Renal cortex interstitium (tissue), 11 donors: ENCODE data around the gene MRRF. TPM values are rescaled to one million over a fixed set of nuclear protein-coding genes. Genes with fewer than 3 reads are reported as not detected.

Experiments used
- DNase-seq, 11 donors: peaks; one replicate each; pipeline ENCODE4 v3.0.0-alpha.2; 2013; ENCODE audit warnings: low read depth in 9 of 11, low spot score in 4 of 11; ENCODE audit errors: extremely low read depth in 1 of 11
- polyA plus RNA-seq, 3 donors: library from polyadenylated mRNA; unstranded; fragments of 120-200 nt; gene quantifications; one replicate each; pipeline ENCODE4 v1.2.1, GENCODE V29; 2013; ENCODE audit not compliant: insufficient read length in 3 of 3

The MRRF gene
- polyA plus RNA-seq, 3 donors: 38.2 to 51.4 (median 46.7) TPM

GRCh38 chr9:122367065-122367464 is 102.4 kb downstream of the MRRF start:
- no peak for DNase-seq

GRCh38 chr9:122367774-122368460 is 103.2 kb downstream of the MRRF start:
- no peak for DNase-seq

- DNase-seq: no peak
Observed at GRCh38 chr9:122368642-122369041, 104.0 kb downstream of the MRRF start.

- no peak for DNase-seq
Observed at GRCh38 chr9:122370303-122370702, 105.6 kb downstream of the MRRF start.

GRCh38 chr9:122370869-122371755 is 106.4 kb downstream of the MRRF start, which contains the start of gene PTGS1:
PTGS1 (plus strand) TSS chr9:122371024; CDS start chr9:122371085, 61 bp downstream.
- peak in 2 of 11 donors; percentile 12 to 39 for DNase-seq

GRCh38 chr9:122371846-122372245 is 107.2 kb downstream of the MRRF start:
- DNase-seq: peak in 1 of 11 donors; percentile 16

GRCh38 chr9:122372856-122373845 is 108.5 kb downstream of the MRRF start:
- no peak for DNase-seq

GRCh38 chr9:122374885-122375420 is 110.3 kb downstream of the MRRF start:
- peak in 4 of 11 donors; percentile 18 to 35 (median 34) for DNase-seq

- no peak for DNase-seq
Observed at GRCh38 chr9:122376796-122377195, 112.1 kb downstream of the MRRF start.

- no peak for DNase-seq
Observed at GRCh38 chr9:122377241-122378164, 112.8 kb downstream of the MRRF start.

- DNase-seq: no peak
Observed at GRCh38 chr9:122378236-122378635, 113.6 kb downstream of the MRRF start.

GRCh38 chr9:122379340-122379739 is 114.7 kb downstream of the MRRF start:
- DNase-seq: no peak

GRCh38 chr9:122380293-122380692 is 115.6 kb downstream of the MRRF start:
- no peak for DNase-seq

Other genes starting within 250 kb of the MRRF start
- gene TTLL11, start 171.6 kb upstream of the MRRF start, polyA plus RNA-seq: 1 to 10 TPM; 6.8 to 8.5 (median 6.9) TPM
- 10 to 100 TPM; 71.7 to 90.3 (median 79.6) TPM for gene NDUFA8, start 105.1 kb upstream of the MRRF start, polyA plus RNA-seq
- 1 to 10 TPM; 1.9 to 3.0 (median 2.7) TPM for gene MORN5, start 105.0 kb upstream of the MRRF start, polyA plus RNA-seq
- gene LHX6, start 35.9 kb upstream of the MRRF start, polyA plus RNA-seq: 1 to 10 TPM; 3.4 to 4.5 (median 3.5) TPM
- 10 to 100 TPM; 30.7 to 33.1 (median 32.3) TPM for gene RBM18, start within 50 bp of the MRRF start, polyA plus RNA-seq
- 1 to 10 TPM; 3.3 to 7.1 (median 4.4) TPM for gene PTGS1, start 106.1 kb downstream of the MRRF start, polyA plus RNA-seq
- gene OR1J1, start 213.0 kb downstream of the MRRF start, polyA plus RNA-seq: not detected
- gene OR1J2, start 245.9 kb downstream of the MRRF start, polyA plus RNA-seq: not detected